Loucy (cell line): ENCODE results near the gene FAM217A.

ENCODE experiments used
- H2AFZ ChIP-seq: fragments of 200-600 bp; sonication (generic); 2 replicates; pipeline ENCODE4 v1.6.0; 2016; ENCODE audit warnings: antibody characterized with exemption, mild to moderate bottlenecking, low read length, moderate library complexity
- H3F3A ChIP-seq: fragments of 200-600 bp; 2 replicates; pipeline ENCODE4 v1.6.0; 2016; ENCODE audit warnings: antibody characterized with exemption, low read depth, mild to moderate bottlenecking
- H3K27me3 ChIP-seq: fragments of 200-600 bp; sonication (generic); 2 replicates; pipeline ENCODE4 v1.6.1; 2014; ENCODE audit warnings: low read length, mild to moderate bottlenecking; ENCODE audit not compliant: insufficient read depth, poor library complexity, severe bottlenecking
- H3K36me3 ChIP-seq: fragments of 200-600 bp; sonication (generic); 2 replicates; pipeline ENCODE4 v1.6.1; 2016; ENCODE audit warnings: low read length; ENCODE audit not compliant: insufficient read depth
- H3K4me1 ChIP-seq: fragments of 200-600 bp; sonication (generic); 2 replicates; pipeline ENCODE4 v1.5.1; 2014; ENCODE audit warnings: low read length, mild to moderate bottlenecking; ENCODE audit not compliant: insufficient read depth, poor library complexity, severe bottlenecking
- H3K4me2 ChIP-seq: fragments of 200-600 bp; sonication (generic); 2 replicates; pipeline ENCODE4 v1.6.0; 2014; ENCODE audit warnings: antibody characterized with exemption, low read length, low read depth, mild to moderate bottlenecking; ENCODE audit not compliant: poor library complexity, severe bottlenecking
- H3K4me3 ChIP-seq: fragments of 200-600 bp; sonication (generic); 2 replicates; pipeline ENCODE4 v1.5.1; 2014; ENCODE audit warnings: low read length, mild to moderate bottlenecking, mixed read lengths; ENCODE audit not compliant: poor library complexity, severe bottlenecking
- H3K79me2 ChIP-seq: fragments of 200-600 bp; sonication (generic); 2 replicates; pipeline ENCODE4 v1.6.1; 2014; ENCODE audit warnings: low read length; ENCODE audit not compliant: insufficient read depth
- H3K9ac ChIP-seq: fragments of 200-600 bp; sonication (generic); 2 replicates; pipeline ENCODE4 v1.6.0; 2014; ENCODE audit warnings: mild to moderate bottlenecking, low read depth, low read length, moderate library complexity; ENCODE audit not compliant: poor library complexity, severe bottlenecking
- H3K9me2 ChIP-seq: fragments of 200-600 bp; sonication (generic); replicated peaks from 2 replicates; pipeline ENCODE4 v1.6.1; 2016; ENCODE audit warnings: low read depth, low read length, mixed read lengths
- H3K9me3 ChIP-seq: fragments of 200-600 bp; sonication (generic); 2 replicates; pipeline ENCODE4 v1.6.1; 2014; ENCODE audit warnings: mild to moderate bottlenecking, antibody characterized with exemption, low read length, low read depth; ENCODE audit not compliant: insufficient read depth
- H4K20me1 ChIP-seq: fragments of 200-600 bp; sonication (generic); 2 replicates; pipeline ENCODE4 v1.6.0; 2014; ENCODE audit warnings: antibody characterized with exemption, low read length, mild to moderate bottlenecking; ENCODE audit not compliant: insufficient read depth, poor library complexity, severe bottlenecking
- EZH2phosphoT487 ChIP-seq: fragments of 200-600 bp; IDR thresholded peaks from 2 replicates; pipeline ENCODE4 v1.6.1; 2018; ENCODE audit warnings: antibody characterized with exemption, mild to moderate bottlenecking, moderate library complexity, borderline replicate concordance
- TF ChIP-seq, protein P1 (sequence below): fragments of 200-600 bp; sonication (generic); conservative IDR thresholded peaks from 2 replicates; pipeline ENCODE4 v1.5.1; 2014; ENCODE audit warnings: mild to moderate bottlenecking, antibody characterized with exemption, low read length

The FAM217A gene

DNA sequence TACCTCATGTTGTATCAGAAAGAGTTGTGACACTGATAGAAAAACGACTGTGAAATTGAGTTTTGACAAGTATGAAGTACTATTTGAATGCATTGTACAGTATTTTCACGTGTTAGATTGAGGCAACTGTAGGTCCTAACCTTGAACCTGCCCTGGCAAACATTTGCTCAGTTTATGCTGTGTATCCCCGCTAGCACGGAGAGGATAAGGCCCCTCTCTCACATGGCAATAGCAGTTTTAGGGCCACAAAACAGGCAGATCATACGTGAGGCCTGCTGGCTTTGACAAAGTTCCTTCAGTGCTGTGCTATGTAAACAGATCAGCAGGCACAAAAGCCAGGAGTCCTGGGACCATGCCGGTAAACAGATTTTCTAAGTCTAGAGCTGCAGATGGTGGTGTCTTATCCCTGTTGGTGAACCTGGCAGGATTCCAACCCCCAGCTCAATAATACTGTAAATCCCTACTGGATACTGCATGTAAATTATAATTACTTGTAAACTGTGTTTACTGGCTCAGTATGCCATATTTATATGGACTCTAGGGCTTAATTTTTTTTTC is 23.8 kb upstream of the FAM217A start:
- Histone ChIP-seq H3K79me2 (no peaks in the 10 kb centered on the region), H3K36me3 (no peaks in the 10 kb centered on the region), H3K9me2 (no peaks in the 10 kb centered on the region), H3K27me3 (no peaks in the 10 kb centered on the region), H3K4me2 (no peak overlapping the region), H2AFZ (no peak overlapping the region), H3F3A (no peaks in the 10 kb centered on the region), H3K4me1 (no peaks in the 10 kb centered on the region), H4K20me1 (no peaks in the 10 kb centered on the region), H3K9ac (no peak overlapping the region), H3K9me3 (no peaks in the 10 kb centered on the region), H3K4me3 (no peak overlapping the region)
- TF ChIP-seq EZH2phosphoT487 = no peak
- TF ChIP-seq, protein P1, sequence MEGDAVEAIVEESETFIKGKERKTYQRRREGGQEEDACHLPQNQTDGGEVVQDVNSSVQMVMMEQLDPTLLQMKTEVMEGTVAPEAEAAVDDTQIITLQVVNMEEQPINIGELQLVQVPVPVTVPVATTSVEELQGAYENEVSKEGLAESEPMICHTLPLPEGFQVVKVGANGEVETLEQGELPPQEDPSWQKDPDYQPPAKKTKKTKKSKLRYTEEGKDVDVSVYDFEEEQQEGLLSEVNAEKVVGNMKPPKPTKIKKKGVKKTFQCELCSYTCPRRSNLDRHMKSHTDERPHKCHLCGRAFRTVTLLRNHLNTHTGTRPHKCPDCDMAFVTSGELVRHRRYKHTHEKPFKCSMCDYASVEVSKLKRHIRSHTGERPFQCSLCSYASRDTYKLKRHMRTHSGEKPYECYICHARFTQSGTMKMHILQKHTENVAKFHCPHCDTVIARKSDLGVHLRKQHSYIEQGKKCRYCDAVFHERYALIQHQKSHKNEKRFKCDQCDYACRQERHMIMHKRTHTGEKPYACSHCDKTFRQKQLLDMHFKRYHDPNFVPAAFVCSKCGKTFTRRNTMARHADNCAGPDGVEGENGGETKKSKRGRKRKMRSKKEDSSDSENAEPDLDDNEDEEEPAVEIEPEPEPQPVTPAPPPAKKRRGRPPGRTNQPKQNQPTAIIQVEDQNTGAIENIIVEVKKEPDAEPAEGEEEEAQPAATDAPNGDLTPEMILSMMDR = no peak

DNA sequence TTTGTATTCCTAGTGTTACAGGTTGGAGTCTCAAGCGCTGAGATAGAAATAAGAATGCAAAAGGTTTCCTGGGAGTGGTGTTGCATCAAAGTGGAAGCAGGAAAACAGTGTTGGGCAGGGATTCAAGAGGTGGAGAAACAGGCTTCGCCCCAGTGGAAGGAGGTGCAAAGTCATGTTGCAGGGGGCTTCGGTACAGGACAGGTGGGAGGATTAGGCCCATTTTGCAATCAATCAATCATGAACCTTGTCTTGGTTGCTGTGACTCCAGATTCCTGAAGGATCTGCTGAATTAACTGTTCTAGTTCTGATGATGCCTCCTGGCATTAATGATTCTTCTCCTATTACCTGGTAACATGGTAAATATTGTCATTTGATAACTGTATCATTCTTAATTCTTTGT is 22.4 kb upstream of the FAM217A start:
- Histone ChIP-seq H3K9me2 (no peaks in the 10 kb centered on the region), H3F3A (no peaks in the 10 kb centered on the region), H3K27me3 (no peaks in the 10 kb centered on the region), H3K4me1 (no peaks in the 10 kb centered on the region), H3K4me3 (no peak overlapping the region), H3K9me3 (no peaks in the 10 kb centered on the region), H2AFZ (no peak overlapping the region), H4K20me1 (no peaks in the 10 kb centered on the region), H3K9ac (no peak overlapping the region), H3K79me2 (no peaks in the 10 kb centered on the region), H3K36me3 (no peaks in the 10 kb centered on the region), H3K4me2 (no peak overlapping the region)
- TF ChIP-seq, protein P1 = no peak
- no peak for TF ChIP-seq EZH2phosphoT487

DNA sequence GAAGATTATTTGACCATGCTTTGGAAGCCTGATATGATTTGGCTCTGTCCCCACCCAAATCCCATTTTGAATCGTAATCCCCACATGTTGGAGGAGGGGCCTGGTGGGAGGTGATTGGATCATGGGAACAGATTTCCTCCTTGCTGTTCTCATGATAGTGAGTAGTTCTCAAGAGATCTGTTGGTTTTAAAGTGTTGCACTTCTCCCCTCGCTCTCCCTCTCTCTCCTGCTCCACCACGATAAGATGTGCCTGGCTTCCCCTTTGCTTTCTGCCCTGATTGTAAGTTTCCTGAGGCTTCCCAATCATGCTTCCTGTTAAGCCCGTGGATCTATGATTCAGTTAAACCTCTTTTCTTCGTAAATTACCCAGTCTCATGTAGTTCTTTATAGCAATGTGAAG is 21.7 kb upstream of the FAM217A start:
- Histone ChIP-seq H2AFZ (no peak overlapping the region), H3K4me1 (no peaks in the 10 kb centered on the region), H3K79me2 (no peaks in the 10 kb centered on the region), H3K4me2 (no peak overlapping the region), H3K27me3 (no peaks in the 10 kb centered on the region), H3K36me3 (no peaks in the 10 kb centered on the region), H3K9me3 (no peaks in the 10 kb centered on the region), H3K9ac (no peak overlapping the region), H4K20me1 (no peaks in the 10 kb centered on the region), H3F3A (no peaks in the 10 kb centered on the region), H3K9me2 (no peaks in the 10 kb centered on the region), H3K4me3 (no peak overlapping the region)
- TF ChIP-seq EZH2phosphoT487 = no peak
- TF ChIP-seq, protein P1 = no peak
